HEK293 (cell line): ENCODE data around the gene GOLGA5.

Source experiments
- CTCF ChIA-PET: fragments of 350-600 bp; formaldehyde crosslinking; extraction: SDS; loops from one replicate; lab custom pipeline; 2021; ENCODE audit warnings: antibody characterized with exemption; lab: Yijun Ruan, JAX
- POLR2A ChIA-PET: fragments of 300-600 bp; formaldehyde crosslinking; extraction: SDS; loops from one replicate; lab custom pipeline; 2020; ENCODE audit warnings: antibody characterized with exemption, inconsistent platforms; lab: Yijun Ruan, JAX
- H3K27ac ChIP-seq: fragments of 200-500 bp; sonication (Bioruptor generic); 2 replicates; pipeline ENCODE4 v1.5.1; 2014; ENCODE audit warnings: low read depth, low read length, control low read depth, inconsistent platforms; ENCODE audit errors: extremely low read depth
- H3K36me3 ChIP-seq, 2 experiments: fragments of 200-500 bp in 1 of 2; sonication (Bioruptor generic) in 1 of 2; 1 replicate in 1 of 2; 2 replicates in 1 of 2; pipeline ENCODE4 v1.5.1; 2014 to 2017; ENCODE audit warnings: inconsistent platforms in 2 of 2, low read length in 2 of 2; ENCODE audit not compliant: control insufficient read depth in 2 of 2, insufficient read depth in 1 of 2
- H3K4me1 ChIP-seq: fragments of 200-500 bp; sonication (Bioruptor generic); 2 replicates; pipeline ENCODE4 v1.5.1; 2014; ENCODE audit warnings: mild to moderate bottlenecking, low read length, inconsistent platforms; ENCODE audit not compliant: control insufficient read depth, insufficient read depth
- H3K4me3 ChIP-seq: 2 replicates; pipeline ENCODE4 v1.5.1; 2011; ENCODE audit warnings: low read depth, mild to moderate bottlenecking, control low read depth, low read length, moderate library complexity
- H3K9me3 ChIP-seq: fragments of 200-500 bp; sonication (Bioruptor generic); 2 replicates; pipeline ENCODE4 v1.5.1; 2014; ENCODE audit warnings: low read depth, low read length, inconsistent platforms; ENCODE audit not compliant: control insufficient read depth, insufficient read depth
- KLF1 ChIP-seq: fragments of 450-650 bp; formaldehyde crosslinking; IDR thresholded peaks from 2 replicates; pipeline ENCODE4 v1.5.1; 2016; ENCODE audit warnings: missing biosample characterization, missing genetic modification characterization
- KLF7 ChIP-seq: fragments of 450-650 bp; formaldehyde crosslinking; IDR thresholded peaks from 2 replicates; pipeline ENCODE4 v1.5.1; 2016; ENCODE audit warnings: missing biosample characterization, missing genetic modification characterization, borderline replicate concordance
- KLF9 ChIP-seq: fragments of 450-650 bp; formaldehyde crosslinking; IDR thresholded peaks from 2 replicates; pipeline ENCODE4 v1.5.1; 2016; ENCODE audit warnings: missing biosample characterization, missing genetic modification characterization, low read depth
- MZF1 ChIP-seq: fragments of 450-650 bp; formaldehyde crosslinking; IDR thresholded peaks from 2 replicates; pipeline ENCODE4 v1.5.1; 2017; ENCODE audit warnings: missing biosample characterization, missing genetic modification characterization, borderline replicate concordance
- PRDM2 ChIP-seq: fragments of 450-650 bp; formaldehyde crosslinking; IDR thresholded peaks from 2 replicates; pipeline ENCODE4 v1.5.1; 2016; ENCODE audit warnings: missing biosample characterization, missing genetic modification characterization, borderline replicate concordance
- RBAK ChIP-seq: fragments of 450-650 bp; formaldehyde crosslinking; IDR thresholded peaks from 2 replicates; pipeline ENCODE4 v1.5.1; 2016; ENCODE audit warnings: missing biosample characterization, missing genetic modification characterization
- SCRT1 ChIP-seq: fragments of 450-650 bp; formaldehyde crosslinking; IDR thresholded peaks from 2 replicates; pipeline ENCODE4 v1.5.1; 2016; ENCODE audit warnings: missing biosample characterization, missing genetic modification characterization, borderline replicate concordance
- SP7 ChIP-seq: fragments of 450-650 bp; formaldehyde crosslinking; IDR thresholded peaks from 2 replicates; pipeline ENCODE4 v1.5.1; 2016; ENCODE audit warnings: missing biosample characterization, missing genetic modification characterization
- ZBTB17 ChIP-seq: fragments of 450-650 bp; formaldehyde crosslinking; IDR thresholded peaks from 2 replicates; pipeline ENCODE4 v1.5.1; 2016; ENCODE audit warnings: missing biosample characterization, missing genetic modification characterization
- ZFP69B ChIP-seq: fragments of 450-650 bp; formaldehyde crosslinking; IDR thresholded peaks from 2 replicates; pipeline ENCODE4 v1.5.1; 2016; ENCODE audit warnings: missing biosample characterization, missing genetic modification characterization
- ZNF121 ChIP-seq: fragments of 450-650 bp; formaldehyde crosslinking; IDR thresholded peaks from 2 replicates; pipeline ENCODE4 v1.5.1; 2016; ENCODE audit warnings: missing biosample characterization, missing genetic modification characterization
- ZNF146 ChIP-seq: fragments of 450-650 bp; formaldehyde crosslinking; IDR thresholded peaks from 2 replicates; pipeline ENCODE4 v1.5.1; 2016; ENCODE audit warnings: missing biosample characterization, missing genetic modification characterization
- ZNF157 ChIP-seq: fragments of 450-650 bp; formaldehyde crosslinking; IDR thresholded peaks from 2 replicates; pipeline ENCODE4 v1.5.1; 2016; ENCODE audit warnings: missing biosample characterization, missing genetic modification characterization
- ZNF211 ChIP-seq: fragments of 450-650 bp; formaldehyde crosslinking; IDR thresholded peaks from 2 replicates; pipeline ENCODE4 v1.5.1; 2016; ENCODE audit warnings: low read depth, missing biosample characterization, missing genetic modification characterization
- ZNF555 ChIP-seq: fragments of 450-650 bp; formaldehyde crosslinking; conservative IDR thresholded peaks from 2 replicates; pipeline ENCODE4 v1.5.1; 2017; ENCODE audit warnings: missing biosample characterization, mild to moderate bottlenecking, missing genetic modification characterization, inconsistent platforms
- ZNF664 ChIP-seq: fragments of 450-650 bp; formaldehyde crosslinking; IDR thresholded peaks from 2 replicates; pipeline ENCODE4 v1.5.1; 2016; ENCODE audit warnings: missing biosample characterization, missing genetic modification characterization

Gene GOLGA5

GRCh38 chr14:92863286-92864080 lies 69.4 kb downstream of the GOLGA5 start (continued):
- TF ChIP-seq PRDM2 (tag by site-specific recombination) (no peak), ZNF555 (tag by site-specific recombination) (no peak), SP7 (no peak), ZNF211 (no peak), MZF1 (no peak), KLF7 (tag by site-specific recombination) (no peak)
- TF ChIP-seq, all 188 proteins: peak for 0

DNA sequence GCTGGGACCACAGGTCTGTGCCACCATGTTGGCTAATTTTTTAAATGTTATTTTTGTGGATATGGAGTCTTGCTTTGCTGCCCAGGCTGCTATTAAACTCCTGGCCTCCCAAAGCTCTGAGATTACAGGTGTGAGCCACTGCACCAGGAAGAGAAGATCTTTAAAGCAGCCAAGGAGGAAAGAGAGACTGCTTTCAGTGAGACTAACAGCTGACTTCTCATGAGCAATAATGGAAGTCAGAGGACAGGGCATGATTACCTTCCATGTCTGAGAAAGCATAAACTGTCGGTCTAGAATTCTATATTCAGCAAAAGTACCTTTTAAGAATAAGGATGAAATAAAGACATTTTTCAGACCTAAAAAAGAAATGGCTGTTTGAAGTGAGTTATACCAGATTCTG lies 71.6 kb downstream of the GOLGA5 start:
- Histone ChIP-seq H3K36me3 (no peaks in the 10 kb centered on the region), H3K9me3 (no peaks in the 10 kb centered on the region), H3K4me1 (no peaks in the 10 kb centered on the region), H3K27ac (no peak overlapping the region), H3K4me3 (no peak overlapping the region)
- no peak for TF ChIP-seq ZFP69B (tag by site-specific recombination)
- TF ChIP-seq KLF9, result no peak
- no peak for TF ChIP-seq ZNF146
- no peak for TF ChIP-seq KLF1 (tag by site-specific recombination)
- TF ChIP-seq ZNF157, result no peak
- TF ChIP-seq ZNF664, result no peak
- no peak for TF ChIP-seq ZNF121
- no peak for TF ChIP-seq ZBTB17 (tag by site-specific recombination)
- POLR2A ChIA-PET, result no interaction called here
- CTCF ChIA-PET, result interaction anchor here (0.6 kb wide), 1 partner anchor 185 kb away, joined by 4 read pairs; no protein-coding TSS in a partner anchor

- Histone ChIP-seq H3K4me3 (no peak overlapping the region), H3K4me1 (no peaks in the 10 kb centered on the region), H3K9me3 (no peaks in the 10 kb centered on the region), H3K27ac (no peak overlapping the region), H3K36me3 (no peaks in the 10 kb centered on the region)
- CTCF ChIA-PET, result no interaction called here
- TF ChIP-seq SCRT1 (no peak), RBAK (tag by site-specific recombination) (0 out of 2 replicates have a peak, but pooled peaks have one; percentile 37)
- POLR2A ChIA-PET, result no interaction called here
These were observed 72.2 kb downstream of the GOLGA5 start for GRCh38 chr14:92866181-92866752.
